Mesodermal cell (in vitro differentiated cells): ENCODE results near the gene SLC49A4.
A peak's percentile ranks its signal among the peaks of the same experiment; 100 is the strongest.

Experiments used
- H3K27ac ChIP-seq: 2 replicates; pipeline ENCODE4 v1.7.0; 2013; ENCODE audit warnings: mild to moderate bottlenecking, low read depth, low read length, moderate library complexity; ENCODE audit not compliant: severe bottlenecking
- H3K36me3 ChIP-seq: 2 replicates; pipeline ENCODE4 v1.7.1; 2013; ENCODE audit warnings: mild to moderate bottlenecking, low read length, moderate library complexity; ENCODE audit not compliant: control insufficient read depth, insufficient read depth
- H3K4me1 ChIP-seq: one replicate; pipeline ENCODE4 v1.7.1; 2013; ENCODE audit warnings: mild to moderate bottlenecking, low read length; ENCODE audit not compliant: insufficient read depth, control insufficient read depth, poor library complexity, severe bottlenecking
- H3K4me3 ChIP-seq: 2 replicates; pipeline ENCODE4 v1.7.0; 2013; ENCODE audit warnings: low read length, control low read depth, mild to moderate bottlenecking; ENCODE audit not compliant: insufficient read depth, poor library complexity, severe bottlenecking; ENCODE audit errors: extremely low read depth
- H3K9me3 ChIP-seq: 2 replicates; pipeline ENCODE4 v1.7.1; 2013; ENCODE audit warnings: mild to moderate bottlenecking, low read length, moderate library complexity; ENCODE audit not compliant: control insufficient read depth
- WGBS, 2 experiments: methylation state at CpG; one replicate each; pipeline ENCODE4 v1.1.5; 2013; ENCODE audit warnings: missing lambda C conversion rate in 2 of 2; ENCODE audit not compliant: insufficient coverage in 2 of 2; 5-methylcytosine and 5-hydroxymethylcytosine counted together

SLC49A4 gene

GRCh38 chr3:122920986-122921385 is 126.1 kb downstream of the SLC49A4 start:
- no peak overlapping the region for H3K4me3 ChIP-seq
- H3K4me1 ChIP-seq: no peaks in the 10 kb centered on the region
- H3K36me3 ChIP-seq: no peaks in the 10 kb centered on the region
- 79 to 80% methylated on average over 3 to 6 of the region's 6 CpGs for WGBS, 2 experiments
- no peaks in the 10 kb centered on the region for H3K9me3 ChIP-seq
- H3K27ac ChIP-seq: no peak overlapping the region

- H3K4me3 ChIP-seq: peak overlapping the region; percentile 2
- no peak overlapping the region for H3K27ac ChIP-seq
- H3K4me1 ChIP-seq: no peaks in the 10 kb centered on the region
- no peaks in the 10 kb centered on the region for H3K36me3 ChIP-seq
- no peaks in the 10 kb centered on the region for H3K9me3 ChIP-seq
- WGBS, 2 experiments: 36 to 45% methylated on average over 35 to 53 of the region's 68 CpGs
Measured at GRCh38 chr3:122921791-122922651, 127.2 kb downstream of the SLC49A4 start.

GRCh38 chr3:122923611-122924010 is 128.7 kb downstream of the SLC49A4 start:
- no peaks in the 10 kb centered on the region for H3K9me3 ChIP-seq
- H3K27ac ChIP-seq: no peak overlapping the region
- no peak overlapping the region for H3K4me3 ChIP-seq
- 90 to 96% methylated on average over 4 of the region's 6 CpGs for WGBS, 2 experiments
- no peaks in the 10 kb centered on the region for H3K36me3 ChIP-seq
- H3K4me1 ChIP-seq: no peaks in the 10 kb centered on the region

- H3K4me3 ChIP-seq: no peak overlapping the region
- H3K27ac ChIP-seq: no peak overlapping the region
- no peaks in the 10 kb centered on the region for H3K4me1 ChIP-seq
- no peaks in the 10 kb centered on the region for H3K36me3 ChIP-seq
- no peaks in the 10 kb centered on the region for H3K9me3 ChIP-seq
- WGBS, 2 experiments: 97 to 100% methylated on average over 2 of the region's 2 CpGs
Measured at GRCh38 chr3:122924056-122924455, 129.2 kb downstream of the SLC49A4 start.

- no peaks in the 10 kb centered on the region for H3K9me3 ChIP-seq
- WGBS, 2 experiments: 75 to 100% methylated on average over 1 of the region's 1 CpG
- no peaks in the 10 kb centered on the region for H3K4me1 ChIP-seq
- no peaks in the 10 kb centered on the region for H3K36me3 ChIP-seq
- H3K27ac ChIP-seq: no peak overlapping the region
- H3K4me3 ChIP-seq: no peak overlapping the region
Measured at GRCh38 chr3:122925756-122926155, 130.9 kb downstream of the SLC49A4 start.

GRCh38 chr3:122926322-122926721 is 131.5 kb downstream of the SLC49A4 start:
- Histone ChIP-seq H3K4me1 (no peaks in the 10 kb centered on the region), H3K36me3 (no peaks in the 10 kb centered on the region), H3K9me3 (no peaks in the 10 kb centered on the region), H3K27ac (no peak overlapping the region), H3K4me3 (no peak overlapping the region)
- WGBS, 2 experiments: 93% methylated on average over 18 to 19 of the region's 20 CpGs

GRCh38 chr3:122926811-122927210 is 131.9 kb downstream of the SLC49A4 start:
- WGBS, 2 experiments: 100% methylated on average over 1 of the region's 3 CpGs; no CpG with 5 or more reads in 1 of the 2 experiments
- H3K36me3 ChIP-seq: no peaks in the 10 kb centered on the region
- H3K27ac ChIP-seq: no peak overlapping the region

GRCh38 chr3:122927726-122928125 is 132.9 kb downstream of the SLC49A4 start:
- Histone ChIP-seq H3K36me3 (no peaks in the 10 kb centered on the region), H3K27ac (no peak overlapping the region), H3K4me1 (no peaks in the 10 kb centered on the region), H3K4me3 (no peak overlapping the region), H3K9me3 (no peaks in the 10 kb centered on the region)
- 91 to 93% methylated on average over 9 to 10 of the region's 10 CpGs for WGBS, 2 experiments

More at GRCh38 chr3:122926811-122927210, 131.9 kb downstream of the SLC49A4 start:
- Histone ChIP-seq H3K9me3 (no peaks in the 10 kb centered on the region), H3K4me3 (no peak overlapping the region), H3K4me1 (no peaks in the 10 kb centered on the region)

- Histone ChIP-seq H3K27ac (no peak overlapping the region), H3K9me3 (no peaks in the 10 kb centered on the region), H3K36me3 (no peaks in the 10 kb centered on the region), H3K4me1 (no peaks in the 10 kb centered on the region), H3K4me3 (no peak overlapping the region)
- 92 to 94% methylated on average over 18 to 22 of the region's 24 CpGs for WGBS, 2 experiments
Measured at GRCh38 chr3:122928396-122929187, 133.7 kb downstream of the SLC49A4 start.

- H3K27ac ChIP-seq: no peak overlapping the region
- WGBS, 2 experiments: 74 to 83% methylated on average over 8 of the region's 12 CpGs
- no peak overlapping the region for H3K4me3 ChIP-seq
- H3K36me3 ChIP-seq: no peaks in the 10 kb centered on the region
- no peaks in the 10 kb centered on the region for H3K4me1 ChIP-seq
- H3K9me3 ChIP-seq: no peaks in the 10 kb centered on the region
Measured at GRCh38 chr3:122929188-122930062, 134.6 kb downstream of the SLC49A4 start.
